Lower leg skin (tissue), 4 donors: ENCODE data around the gene OR4B1. TPM values are rescaled to one million over a fixed set of nuclear protein-coding genes. Genes with fewer than 3 reads are reported as not detected.
"Not testable (repeated sequence)": the region's sequence is repeated elsewhere in the genome, so short reads cannot be mapped to it uniquely, and the experiment has no call there.

Source experiments
- DNase-seq, 2 donors: peaks; one replicate each; pipeline ENCODE4 v3.0.0-alpha.2; 2019; ENCODE audit warnings: low spot score in 2 of 2
- H3K4me3 ChIP-seq: fragments of 200-600 bp; sonication (generic); 2 replicates; pipeline ENCODE4 v1.5.1; 2017; ENCODE audit warnings: mild to moderate bottlenecking, low read depth; ENCODE audit not compliant: poor library complexity, severe bottlenecking
- CTCF ChIP-seq, 3 donors: fragments of 450-650 bp; IDR thresholded peaks; one replicate each; pipeline ENCODE4 v1.5.1; 2016; ENCODE audit warnings: antibody characterized with exemption in 3 of 3, mild to moderate bottlenecking in 3 of 3, moderate library complexity in 2 of 3
- POLR2A ChIP-seq, 2 donors: fragments of 450-650 bp; IDR thresholded peaks; one replicate each; pipeline ENCODE4 v1.6.1; 2016 to 2017; ENCODE audit warnings: antibody characterized with exemption in 2 of 2, mild to moderate bottlenecking in 1 of 2, moderate library complexity in 1 of 2
- WGBS, 2 donors: methylation state at CpG; one replicate each; pipeline ENCODE4 v1.1.5; 2018; 5-methylcytosine and 5-hydroxymethylcytosine counted together
- intact Hi-C: fragments of 100-400 bp; cut with DNase I; formaldehyde crosslinking; loops from one replicate; pipeline ENCODE4 v1.15.0; 2023; ENCODE audit warnings: low total_unique reads
- total RNA-seq, 4 donors: library from RNA; depleted of rRNA; stranded (reverse); fragments of >200 nt; gene quantifications; one replicate each; pipeline ENCODE4 v1.1.0, GENCODE V29; 2016

OR4B1 gene
- total RNA-seq, 4 donors from 2014 or later, result not detected

DNA sequence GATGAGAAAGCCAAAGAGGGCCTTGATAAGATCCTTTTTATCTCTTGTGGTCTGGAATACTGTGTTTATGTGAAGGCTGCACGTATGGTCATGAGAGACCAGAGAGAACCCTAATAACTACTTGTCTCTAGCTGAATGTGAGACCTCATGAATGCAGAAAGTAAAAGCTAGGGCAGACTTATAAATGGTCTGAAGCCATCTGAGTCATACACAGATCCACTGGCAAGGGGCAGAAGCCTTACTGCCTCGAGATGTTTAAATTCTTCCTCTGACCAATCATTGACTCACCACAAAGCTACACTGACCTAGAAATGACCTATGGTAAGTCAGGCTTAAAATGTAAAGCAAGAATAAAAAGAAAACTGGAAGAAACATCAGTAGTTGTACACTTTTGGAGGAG is 22.7 kb upstream of the OR4B1 start:
- TF ChIP-seq CTCF (IDR thresholded peaks at IDR 0.05) (no peak), POLR2A (IDR thresholded peaks at IDR 0.05) (no peak)
- no peak for DNase-seq
- intact Hi-C loops, result no loop called here

GRCh38 chr11:48207881-48208280 is 8.7 kb upstream of the OR4B1 start:
- no peak for DNase-seq
- H3K4me3 ChIP-seq, result no peak overlapping the region
- WGBS, 2 donors, result 82 to 87% methylated on average over 2 of the region's 2 CpGs
- TF ChIP-seq POLR2A (IDR thresholded peaks at IDR 0.05) (no peak), CTCF (IDR thresholded peaks at IDR 0.05) (no peak)
- intact Hi-C loops, result no loop called here

More for the DNA sequence above, 22.7 kb upstream of the OR4B1 start:
- no peak overlapping the region for H3K4me3 ChIP-seq
- 59 to 68% methylated on average over 2 of the region's 2 CpGs for WGBS, 2 donors

GRCh38 chr11:48210052-48210451 is 6.6 kb upstream of the OR4B1 start:
- intact Hi-C loops, result no loop called here
- H3K4me3 ChIP-seq, result no peak overlapping the region
- no peak for DNase-seq
- no peak for TF ChIP-seq CTCF (IDR thresholded peaks at IDR 0.05)
- no peak for TF ChIP-seq POLR2A (IDR thresholded peaks at IDR 0.05)
- 26 to 28% methylated on average over 7 of the region's 7 CpGs for WGBS, 2 donors

- TF ChIP-seq POLR2A (IDR thresholded peaks at IDR 0.05) (no peak), CTCF (IDR thresholded peaks at IDR 0.05) (no peak)
- 84 to 85% methylated on average over 13 to 18 of the region's 18 CpGs for WGBS, 2 donors
- no peak overlapping the region for H3K4me3 ChIP-seq
- no peak for DNase-seq
- intact Hi-C loops, result no loop called here
Observed at GRCh38 chr11:48228761-48229160, 12.2 kb downstream of the OR4B1 start.

DNA sequence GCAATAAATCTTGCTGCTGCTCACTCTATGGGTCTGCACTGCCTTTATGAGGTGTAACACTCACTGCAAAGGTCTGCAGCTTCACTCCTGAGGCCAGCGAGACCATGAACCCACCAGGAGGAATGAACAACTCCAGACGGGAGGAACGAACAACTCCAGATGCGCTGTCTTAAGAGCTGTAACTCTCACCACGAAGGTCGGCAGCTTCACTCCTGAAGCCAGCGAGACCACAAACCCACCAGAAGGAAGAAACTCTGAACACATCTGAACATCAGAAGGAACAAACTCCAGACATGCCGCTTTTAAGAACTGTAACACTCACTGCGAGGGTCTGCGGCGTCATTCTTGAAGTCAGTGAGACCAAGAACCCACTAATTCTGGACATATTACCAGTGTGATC is 13.4 kb downstream of the OR4B1 start:
- intact Hi-C loops, H3K4me3 ChIP-seq, DNase-seq: not testable (repeated sequence)
- WGBS, 2 donors, result 86 to 90% methylated on average over 11 of the region's 11 CpGs

- WGBS, 2 donors, result 28 to 43% methylated on average over 3 of the region's 3 CpGs
- H3K4me3 ChIP-seq, result no peak overlapping the region
- TF ChIP-seq CTCF (IDR thresholded peaks at IDR 0.05) (no peak), POLR2A (IDR thresholded peaks at IDR 0.05) (no peak)
- intact Hi-C loops, result no loop called here
- DNase-seq, result no peak
Observed at GRCh38 chr11:48237727-48238126, 21.1 kb downstream of the OR4B1 start.
